ENCODE results near the gene SLX4IP. TPM values are rescaled to one million over a fixed set of nuclear protein-coding genes. Genes with fewer than 3 reads are reported as not detected.
A peak's percentile ranks its signal among the peaks of the same experiment; 100 is the strongest.

The SLX4IP gene
- total RNA-seq, 2 donors from 2014 or later: 4.7 to 5.8 TPM

DNA sequence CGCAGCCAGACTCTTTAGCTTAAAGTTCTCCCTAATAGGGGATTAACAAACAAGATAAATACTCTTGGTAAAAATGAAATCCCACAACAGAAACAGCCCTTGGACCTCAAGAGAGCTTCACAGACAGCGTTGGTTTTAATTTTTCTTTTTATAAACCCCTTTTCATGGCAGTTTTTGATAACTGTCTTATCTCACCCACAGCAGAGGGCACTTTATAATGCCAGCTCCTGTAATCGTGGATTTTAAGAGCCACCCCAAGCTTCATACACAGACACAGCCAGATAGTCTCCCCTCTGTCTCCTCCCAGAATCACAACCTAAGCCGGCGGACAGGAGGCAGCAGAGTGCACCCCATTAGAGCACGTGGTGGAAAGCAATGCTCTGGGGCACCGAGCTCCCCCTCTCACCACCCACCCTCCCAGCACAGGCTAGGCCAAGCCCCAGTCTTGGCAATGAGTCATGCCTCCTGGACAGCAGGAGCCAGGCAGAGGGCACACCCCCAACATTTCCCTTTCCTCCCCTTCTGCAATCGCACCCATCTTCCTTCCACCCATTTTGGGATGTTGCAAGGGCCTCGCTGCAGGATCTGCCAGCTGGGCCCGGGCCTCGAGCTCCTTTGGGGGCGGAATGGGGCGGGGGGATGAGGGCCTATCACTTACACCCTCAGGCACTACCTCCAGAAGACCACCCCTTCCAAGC is 236.3 kb downstream of the SLX4IP start:
- Histone ChIP-seq H3K9me3 (no peaks in the 10 kb centered on the region), H3K4me1 (ENCODE audit: control insufficient read depth in 1 of 2, low read depth in 2 of 2) (peaks cover 17 to 47% of the 10 kb centered on the region in 2 donors), H3K36me3 (peaks cover 10% of the 10 kb centered on the region), H3K27me3 (replicated peaks; ENCODE audit: insufficient read depth) (no peaks in the 10 kb centered on the region), H3K4me3 (peak overlapping the region; percentile 96), H3K27ac (peak overlapping the region; percentile 95 to 100)
- ATAC-seq (ENCODE audit: insufficient number of reproducible peaks, low FRiP score, low read depth): no peak
- TF ChIP-seq, protein P1, sequence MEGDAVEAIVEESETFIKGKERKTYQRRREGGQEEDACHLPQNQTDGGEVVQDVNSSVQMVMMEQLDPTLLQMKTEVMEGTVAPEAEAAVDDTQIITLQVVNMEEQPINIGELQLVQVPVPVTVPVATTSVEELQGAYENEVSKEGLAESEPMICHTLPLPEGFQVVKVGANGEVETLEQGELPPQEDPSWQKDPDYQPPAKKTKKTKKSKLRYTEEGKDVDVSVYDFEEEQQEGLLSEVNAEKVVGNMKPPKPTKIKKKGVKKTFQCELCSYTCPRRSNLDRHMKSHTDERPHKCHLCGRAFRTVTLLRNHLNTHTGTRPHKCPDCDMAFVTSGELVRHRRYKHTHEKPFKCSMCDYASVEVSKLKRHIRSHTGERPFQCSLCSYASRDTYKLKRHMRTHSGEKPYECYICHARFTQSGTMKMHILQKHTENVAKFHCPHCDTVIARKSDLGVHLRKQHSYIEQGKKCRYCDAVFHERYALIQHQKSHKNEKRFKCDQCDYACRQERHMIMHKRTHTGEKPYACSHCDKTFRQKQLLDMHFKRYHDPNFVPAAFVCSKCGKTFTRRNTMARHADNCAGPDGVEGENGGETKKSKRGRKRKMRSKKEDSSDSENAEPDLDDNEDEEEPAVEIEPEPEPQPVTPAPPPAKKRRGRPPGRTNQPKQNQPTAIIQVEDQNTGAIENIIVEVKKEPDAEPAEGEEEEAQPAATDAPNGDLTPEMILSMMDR (IDR thresholded peaks at IDR 0.05): peak; percentile 49
- DNase-seq (ENCODE audit: low spot score): peak; percentile 70

DNA sequence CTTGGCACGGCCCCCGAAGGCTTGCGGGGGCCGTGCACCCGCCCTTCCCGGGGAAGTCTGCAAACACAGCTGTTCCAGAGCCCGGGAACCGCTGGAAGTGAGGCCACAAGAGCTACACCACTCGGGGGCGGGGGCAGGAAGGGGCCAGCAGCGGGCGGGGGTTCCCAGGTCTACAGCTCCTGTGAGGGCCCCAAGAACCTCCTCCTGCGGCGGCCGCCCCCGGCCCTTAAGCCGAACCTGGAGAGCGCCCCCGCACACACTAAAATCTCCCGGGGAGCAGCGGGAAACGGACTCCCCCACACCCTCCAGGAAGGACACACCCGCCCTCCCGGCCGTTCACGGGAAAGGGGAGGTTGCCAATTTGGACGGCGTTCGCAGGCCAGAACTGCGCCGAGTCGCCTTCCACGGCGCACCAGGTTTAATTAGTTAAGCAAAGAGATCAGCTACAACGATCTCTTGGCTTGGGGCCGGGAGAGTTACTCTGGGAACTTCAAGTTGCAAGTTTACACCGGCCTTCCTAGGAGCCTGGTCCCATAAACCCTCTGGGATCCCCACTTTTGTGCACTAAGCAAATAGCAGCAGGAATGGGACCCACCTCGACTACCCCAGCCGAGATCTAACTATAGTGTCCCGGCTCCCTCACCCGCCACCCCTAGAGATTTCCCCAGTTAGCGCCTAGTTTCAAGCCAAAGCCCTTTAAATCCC is 237.0 kb downstream of the SLX4IP start:
- peaks cover 17 to 40% of the 10 kb centered on the region in 2 donors for H3K4me1 ChIP-seq (ENCODE audit: control insufficient read depth in 1 of 2, low read depth in 2 of 2)
- TF ChIP-seq, protein P1 (IDR thresholded peaks at IDR 0.05): no peak
- DNase-seq (ENCODE audit: low spot score) (no peak), ATAC-seq (ENCODE audit: insufficient number of reproducible peaks, low FRiP score, low read depth) (no peak)
- no peaks in the 10 kb centered on the region for H3K27me3 ChIP-seq (replicated peaks; ENCODE audit: insufficient read depth)
- H3K9me3 ChIP-seq: no peaks in the 10 kb centered on the region
- H3K36me3 ChIP-seq: peaks cover 10% of the 10 kb centered on the region
- peak overlapping the region; percentile 96 for H3K4me3 ChIP-seq
- peak overlapping the region; percentile 95 to 100 for H3K27ac ChIP-seq

DNA sequence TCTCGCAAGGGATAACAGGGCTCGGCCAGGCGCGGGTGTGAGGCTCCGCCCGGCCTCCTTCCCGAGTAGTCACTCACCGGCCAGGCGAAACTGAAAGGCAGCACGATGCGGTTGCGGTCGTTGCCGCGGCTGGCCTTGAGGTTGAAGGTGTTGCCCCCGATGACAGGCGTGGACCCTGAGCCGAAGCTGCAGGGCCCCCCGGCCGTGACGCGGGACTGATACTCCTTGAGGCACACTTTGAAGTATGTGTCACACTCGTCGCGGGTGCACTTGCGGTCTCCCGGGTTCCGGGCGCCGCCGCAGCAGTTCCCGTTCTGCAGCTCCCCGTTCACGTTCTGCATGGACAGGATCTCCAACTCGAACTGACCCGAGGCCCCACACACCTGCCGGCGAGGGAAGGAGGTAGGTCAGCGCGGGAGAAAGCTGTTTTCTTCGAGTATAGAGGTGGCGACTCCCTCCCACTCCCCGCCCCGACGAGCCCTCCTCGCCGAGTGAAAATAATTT is 237.6 kb downstream of the SLX4IP start:
- peaks cover 10% of the 10 kb centered on the region for H3K36me3 ChIP-seq
- H3K4me1 ChIP-seq (ENCODE audit: control insufficient read depth in 1 of 2, low read depth in 2 of 2): peaks cover 14 to 34% of the 10 kb centered on the region in 2 donors
- peak overlapping the region; percentile 95 to 100 for H3K27ac ChIP-seq
- ATAC-seq (ENCODE audit: insufficient number of reproducible peaks, low FRiP score, low read depth) (no peak), DNase-seq (ENCODE audit: low spot score) (no peak)
- TF ChIP-seq, protein P1 (IDR thresholded peaks at IDR 0.05): no peak
- H3K27me3 ChIP-seq (replicated peaks; ENCODE audit: insufficient read depth): no peaks in the 10 kb centered on the region
- no peaks in the 10 kb centered on the region for H3K9me3 ChIP-seq
- H3K4me3 ChIP-seq: peak overlapping the region; percentile 96

DNA sequence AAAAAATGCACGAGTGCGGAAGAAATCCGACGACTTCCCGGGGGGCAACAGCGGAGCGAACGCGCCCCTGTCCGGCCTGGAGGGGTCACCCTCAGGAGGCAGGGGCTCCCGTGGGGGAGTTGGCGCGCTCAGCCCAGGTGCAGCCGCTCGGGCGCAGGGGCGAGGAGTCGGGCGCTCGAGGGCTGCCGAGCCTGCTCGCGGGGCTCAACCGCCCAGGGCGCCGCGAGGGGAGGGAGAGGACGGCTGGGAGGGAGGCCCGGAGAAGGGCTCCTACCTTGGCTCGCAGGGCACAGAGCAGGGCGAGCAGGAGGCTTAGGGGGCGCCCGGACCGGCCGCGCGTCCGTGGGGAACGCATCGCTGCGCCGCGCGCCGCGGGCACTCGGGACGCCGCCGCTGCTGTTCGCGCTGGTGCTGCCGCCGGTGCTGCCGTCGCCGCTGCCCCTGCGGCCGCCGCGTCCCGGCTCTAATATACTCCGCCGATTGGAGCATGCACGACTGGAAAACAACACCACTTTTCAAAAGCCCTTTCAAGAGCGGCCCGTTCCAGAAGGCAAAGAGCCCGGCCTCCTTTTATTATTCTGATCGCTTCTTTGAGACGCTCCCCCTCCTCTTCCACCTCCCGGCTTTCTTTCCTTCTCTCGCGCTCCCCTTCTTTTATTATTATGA is 238.2 kb downstream of the SLX4IP start:
- no peak for ATAC-seq (ENCODE audit: insufficient number of reproducible peaks, low FRiP score, low read depth)

More for the DNA sequence above, 238.2 kb downstream of the SLX4IP start:
- TF ChIP-seq, protein P1 (IDR thresholded peaks at IDR 0.05): no peak
- DNase-seq (ENCODE audit: low spot score): no peak
- H3K36me3 ChIP-seq: peaks cover 6% of the 10 kb centered on the region
- H3K27me3 ChIP-seq (replicated peaks; ENCODE audit: insufficient read depth): no peaks in the 10 kb centered on the region
- no peaks in the 10 kb centered on the region for H3K9me3 ChIP-seq
- H3K4me1 ChIP-seq (ENCODE audit: control insufficient read depth in 1 of 2, low read depth in 2 of 2): peaks cover 10 to 28% of the 10 kb centered on the region in 2 donors
- peak overlapping the region; percentile 95 to 100 for H3K27ac ChIP-seq
- H3K4me3 ChIP-seq: peak overlapping the region; percentile 96
